HEK293 (cell line): ENCODE data around the gene GRIPAP1.
A peak's percentile ranks its signal among the peaks of the same experiment; 100 is the strongest.

Experiments used
- ATF2 ChIP-seq: fragments of 450-650 bp; formaldehyde crosslinking; IDR thresholded peaks from 2 replicates; pipeline ENCODE4 v1.5.1; 2016; ENCODE audit warnings: missing biosample characterization, missing genetic modification characterization, low read depth
- EGR2 ChIP-seq: fragments of 450-650 bp; formaldehyde crosslinking; IDR thresholded peaks from 2 replicates; pipeline ENCODE4 v1.5.1; 2016; ENCODE audit warnings: low read depth, missing biosample characterization, missing genetic modification characterization
- HOXD13 ChIP-seq: sonication (generic); formaldehyde crosslinking; IDR thresholded peaks from 2 replicates; pipeline ENCODE4 v1.8.0; 2022; ENCODE audit warnings: missing genetic modification reagents, borderline replicate concordance
- PBX3 ChIP-seq: sonication (generic); formaldehyde crosslinking; IDR thresholded peaks from 2 replicates; pipeline ENCODE4 v1.8.1; 2022; ENCODE audit warnings: mild to moderate bottlenecking, moderate library complexity, missing genetic modification reagents
- PRDM1 ChIP-seq: fragments of 450-650 bp; formaldehyde crosslinking; IDR thresholded peaks from 2 replicates; pipeline ENCODE4; 2016; ENCODE audit warnings: missing biosample characterization, missing genetic modification characterization
- PRDM10 ChIP-seq: fragments of 450-650 bp; formaldehyde crosslinking; IDR thresholded peaks from 2 replicates; pipeline ENCODE4 v1.5.1; 2016; ENCODE audit warnings: missing biosample characterization, missing genetic modification characterization
- RBAK ChIP-seq: fragments of 450-650 bp; formaldehyde crosslinking; IDR thresholded peaks from 2 replicates; pipeline ENCODE4 v1.5.1; 2016; ENCODE audit warnings: missing biosample characterization, missing genetic modification characterization
- SCRT1 ChIP-seq: fragments of 450-650 bp; formaldehyde crosslinking; IDR thresholded peaks from 2 replicates; pipeline ENCODE4 v1.5.1; 2016; ENCODE audit warnings: missing biosample characterization, missing genetic modification characterization, borderline replicate concordance
- TCF7L2 ChIP-seq: IDR thresholded peaks from 2 replicates; pipeline ENCODE4 v1.6.1; 2011; ENCODE audit warnings: low read depth, mild to moderate bottlenecking, inconsistent platforms, low read length, moderate library complexity, borderline replicate concordance
- WT1 ChIP-seq: fragments of 450-650 bp; formaldehyde crosslinking; IDR thresholded peaks from 2 replicates; pipeline ENCODE4 v1.5.1; 2016; ENCODE audit warnings: missing biosample characterization, missing genetic modification characterization
- YY2 ChIP-seq: fragments of 450-650 bp; formaldehyde crosslinking; IDR thresholded peaks from 2 replicates; pipeline ENCODE4 v1.5.1; 2016; ENCODE audit warnings: missing biosample characterization, missing genetic modification characterization
- ZBTB10 ChIP-seq: fragments of 450-650 bp; formaldehyde crosslinking; IDR thresholded peaks from 2 replicates; pipeline ENCODE4 v1.5.1; 2016; ENCODE audit warnings: missing biosample characterization, missing genetic modification characterization
- ZBTB21 ChIP-seq: fragments of 450-650 bp; formaldehyde crosslinking; IDR thresholded peaks from 2 replicates; pipeline ENCODE4 v1.5.1; 2017; ENCODE audit warnings: missing biosample characterization, missing genetic modification characterization
- ZIC2 ChIP-seq: fragments of 450-650 bp; formaldehyde crosslinking; IDR thresholded peaks from 2 replicates; pipeline ENCODE4 v1.5.1; 2016; ENCODE audit warnings: missing biosample characterization, missing genetic modification characterization
- ZNF2 ChIP-seq: fragments of 450-650 bp; formaldehyde crosslinking; IDR thresholded peaks from 2 replicates; pipeline ENCODE4 v1.5.1; 2016; ENCODE audit warnings: missing biosample characterization, missing genetic modification characterization
- ZNF223 ChIP-seq: fragments of 450-650 bp; formaldehyde crosslinking; IDR thresholded peaks from 2 replicates; pipeline ENCODE4 v1.5.1; 2016; ENCODE audit warnings: missing biosample characterization, missing genetic modification characterization
- ZNF239 ChIP-seq: fragments of 450-650 bp; formaldehyde crosslinking; IDR thresholded peaks from 2 replicates; pipeline ENCODE4 v1.5.1; 2016; ENCODE audit warnings: missing biosample characterization, missing genetic modification characterization
- ZNF24 ChIP-seq: fragments of 450-650 bp; formaldehyde crosslinking; IDR thresholded peaks from 2 replicates; pipeline ENCODE4 v1.5.1; 2016; ENCODE audit warnings: missing biosample characterization, missing genetic modification characterization
- ZNF266 ChIP-seq: fragments of 450-650 bp; formaldehyde crosslinking; IDR thresholded peaks from 2 replicates; pipeline ENCODE4 v1.5.1; 2016; ENCODE audit warnings: missing biosample characterization, missing genetic modification characterization, low read depth
- ZNF37A ChIP-seq: fragments of 450-650 bp; IDR thresholded peaks from 2 replicates; pipeline ENCODE4 v1.5.1; 2018; ENCODE audit warnings: missing biosample characterization, missing genetic modification characterization
- ZNF433 ChIP-seq: fragments of 450-650 bp; formaldehyde crosslinking; IDR thresholded peaks from 2 replicates; pipeline ENCODE4 v1.5.1; 2016; ENCODE audit warnings: missing biosample characterization, missing genetic modification characterization, low read depth
- ZNF48 ChIP-seq: fragments of 450-650 bp; formaldehyde crosslinking; IDR thresholded peaks from 2 replicates; pipeline ENCODE4 v1.5.1; 2016; ENCODE audit warnings: missing biosample characterization, missing genetic modification characterization
- ZNF639 ChIP-seq: fragments of 450-650 bp; formaldehyde crosslinking; IDR thresholded peaks from 2 replicates; pipeline ENCODE4 v1.5.1; 2016; ENCODE audit warnings: missing biosample characterization, missing genetic modification characterization
- ZNF660 ChIP-seq: fragments of 450-650 bp; IDR thresholded peaks from 2 replicates; pipeline ENCODE4 v1.5.1; 2018; ENCODE audit warnings: missing biosample characterization, mild to moderate bottlenecking, missing genetic modification characterization
- ZNF670 ChIP-seq: fragments of 450-650 bp; formaldehyde crosslinking; IDR thresholded peaks from 2 replicates; pipeline ENCODE4 v1.5.1; 2016; ENCODE audit warnings: missing biosample characterization, missing genetic modification characterization, low read depth
- ZNF792 ChIP-seq: fragments of 450-650 bp; formaldehyde crosslinking; IDR thresholded peaks from 2 replicates; pipeline ENCODE4 v1.5.1; 2016; ENCODE audit warnings: missing biosample characterization, missing genetic modification characterization
- ZNF843 ChIP-seq: fragments of 450-650 bp; formaldehyde crosslinking; IDR thresholded peaks from 2 replicates; pipeline ENCODE4 v1.5.1; 2016; ENCODE audit warnings: missing biosample characterization, missing genetic modification characterization
- TF ChIP-seq, protein P1 (sequence below): fragments of 450-650 bp; formaldehyde crosslinking; IDR thresholded peaks from 2 replicates; pipeline ENCODE4 v1.5.1; 2016; ENCODE audit warnings: missing biosample characterization, missing genetic modification characterization

GRIPAP1 gene

DNA sequence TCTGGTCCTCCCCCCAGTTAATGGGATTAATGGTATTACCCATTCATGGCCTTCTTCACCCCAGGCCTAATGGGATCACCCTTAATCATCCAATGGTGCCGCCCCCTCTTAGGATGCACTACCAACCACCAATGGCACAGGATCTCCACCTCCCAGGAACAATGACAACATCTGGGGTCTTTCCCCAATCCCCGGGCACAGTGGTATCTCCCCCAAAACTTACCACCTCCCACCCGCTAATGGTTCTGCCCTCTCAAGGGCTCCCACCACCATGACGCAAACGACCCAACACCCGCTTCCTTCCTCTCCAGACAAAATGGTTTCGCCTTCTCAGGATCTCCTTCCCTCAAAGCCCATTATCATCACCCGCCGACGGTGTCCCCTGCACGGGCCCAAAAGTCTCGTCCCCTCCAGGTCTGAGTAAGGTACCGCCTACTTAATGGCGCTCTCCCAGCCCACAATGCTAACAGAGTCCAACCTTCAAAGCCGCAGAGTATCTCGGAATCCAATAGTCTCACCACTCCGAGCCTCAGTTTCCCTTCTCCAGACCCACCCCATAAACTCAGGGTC is 458 bp downstream of the GRIPAP1 start (continued):
- TF ChIP-seq PBX3 (CRISPR knock-in tag) (no peak), ZNF843 (tag by site-specific recombination) (no peak), ZNF670 (tag by site-specific recombination) (no peak), ZNF24 (tag by site-specific recombination) (no peak), ZBTB10 (tag by site-specific recombination) (0 out of 2 replicates have a peak, but pooled peaks have one; percentile 19), PRDM1 (no peak), ZIC2 (tag by site-specific recombination) (no peak), ZNF639 (no peak), WT1 (tag by site-specific recombination) (no peak), ZNF660 (tag by site-specific recombination) (no peak), TCF7L2 (no peak), ATF2 (tag by site-specific recombination) (0 out of 2 replicates have a peak, but pooled peaks have one; percentile 12), SCRT1 (tag by site-specific recombination) (no peak), ZNF433 (no peak), ZNF266 (tag by site-specific recombination) (no peak), ZNF2 (tag by site-specific recombination) (no peak), YY2 (tag by site-specific recombination) (no peak), ZNF792 (no peak), ZNF223 (tag by site-specific recombination) (no peak), HOXD13 (CRISPR knock-in tag) (no peak), ZNF37A (tag by site-specific recombination) (no peak), ZNF48 (tag by site-specific recombination) (no peak), PRDM10 (tag by site-specific recombination) (peak; percentile 98), RBAK (tag by site-specific recombination) (no peak), EGR2 (tag by site-specific recombination) (0 out of 2 replicates have a peak, but pooled peaks have one; percentile 29), ZNF239 (no peak), ZBTB21 (peak; percentile 75)
- TF ChIP-seq, protein P1, sequence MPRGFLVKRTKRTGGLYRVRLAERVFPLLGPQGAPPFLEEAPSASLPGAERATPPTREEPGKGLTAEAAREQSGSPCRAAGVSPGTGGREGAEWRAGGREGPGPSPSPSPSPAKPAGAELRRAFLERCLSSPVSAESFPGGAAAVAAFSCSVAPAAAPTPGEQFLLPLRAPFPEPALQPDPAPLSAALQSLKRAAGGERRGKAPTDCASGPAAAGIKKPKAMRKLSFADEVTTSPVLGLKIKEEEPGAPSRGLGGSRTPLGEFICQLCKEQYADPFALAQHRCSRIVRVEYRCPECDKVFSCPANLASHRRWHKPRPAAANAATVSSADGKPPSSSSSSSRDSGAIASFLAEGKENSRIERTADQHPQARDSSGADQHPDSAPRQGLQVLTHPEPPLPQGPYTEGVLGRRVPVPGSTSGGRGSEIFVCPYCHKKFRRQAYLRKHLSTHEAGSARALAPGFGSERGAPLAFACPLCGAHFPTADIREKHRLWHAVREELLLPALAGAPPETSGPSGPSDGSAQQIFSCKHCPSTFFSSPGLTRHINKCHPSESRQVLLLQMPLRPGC (tag by site-specific recombination) = no peak
